ENCODE measurements around the gene PDE2A. TPM values are rescaled to one million over a fixed set of nuclear protein-coding genes. Genes with fewer than 3 reads are reported as not detected.
A peak's percentile ranks its signal among the peaks of the same experiment; 100 is the strongest.

PDE2A gene
- polyA plus RNA-seq, 1 experiment: 0.64 TPM

GRCh38 chr11:72721276-72721675, 47.1 kb upstream of the PDE2A start:
- no peak for DNase-seq (ENCODE audit: low read depth)
- CTCF ChIA-PET: interaction anchor here (1.3 to 14.8 kb wide), 5 partner anchors 35 to 574 kb away, joined by 3 to 139 read pairs (median 4); partner anchors contain the start of genes ATG16L2 and STARD10
- peak overlapping the region; percentile 50 for H3K4me3 ChIP-seq (ENCODE audit: low read depth, low read length)
- peaks cover 9% of the 10 kb centered on the region for H3K36me3 ChIP-seq (ENCODE audit: control insufficient read depth, insufficient read depth, low read length)
- no peaks in the 10 kb centered on the region for H3K27me3 ChIP-seq (ENCODE audit: control insufficient read depth, insufficient read depth, low read length)
- POLR2A ChIA-PET: no interaction called here
- TF ChIP-seq CTCF (IDR thresholded peaks at IDR 0.05; ENCODE audit: insufficient read depth, low read depth, low read length): no peak

- no peak for DNase-seq (ENCODE audit: low read depth)
- ChIA-PET POLR2A (no interaction called here), CTCF (interaction anchor here (0.6 to 14.8 kb wide), 5 partner anchors 25 to 574 kb away, joined by 3 to 139 read pairs (median 3); partner anchors contain the start of gene STARD10)
- no peak for TF ChIP-seq CTCF (IDR thresholded peaks at IDR 0.05; ENCODE audit: insufficient read depth, low read depth, low read length)
- Histone ChIP-seq H3K36me3 (ENCODE audit: control insufficient read depth, insufficient read depth, low read length) (peaks cover 9% of the 10 kb centered on the region), H3K4me3 (ENCODE audit: low read depth, low read length) (peak overlapping the region; percentile 50), H3K27me3 (ENCODE audit: control insufficient read depth, insufficient read depth, low read length) (no peaks in the 10 kb centered on the region)
Measured at GRCh38 chr11:72720784-72721183, 46.6 kb upstream of the PDE2A start.

- POLR2A ChIA-PET: no interaction called here
- no peak for TF ChIP-seq CTCF (IDR thresholded peaks at IDR 0.05; ENCODE audit: insufficient read depth, low read depth, low read length)
- CTCF ChIA-PET: interaction anchor here (1.3 to 14.8 kb wide), 3 partner anchors 34 to 575 kb away, joined by 3 to 139 read pairs (median 3); partner anchors contain the start of gene STARD10
- no peak for DNase-seq (ENCODE audit: low read depth)
- Histone ChIP-seq H3K36me3 (ENCODE audit: control insufficient read depth, insufficient read depth, low read length) (peaks cover 9% of the 10 kb centered on the region), H3K27me3 (ENCODE audit: control insufficient read depth, insufficient read depth, low read length) (no peaks in the 10 kb centered on the region), H3K4me3 (ENCODE audit: low read depth, low read length) (peak overlapping the region; percentile 50)
Measured at GRCh38 chr11:72720047-72720446, 45.8 kb upstream of the PDE2A start.

- TF ChIP-seq CTCF (IDR thresholded peaks at IDR 0.05; ENCODE audit: insufficient read depth, low read depth, low read length): no peak
- no peak for DNase-seq (ENCODE audit: low read depth)
- no peak overlapping the region for H3K4me3 ChIP-seq (ENCODE audit: low read depth, low read length)
- H3K36me3 ChIP-seq (ENCODE audit: control insufficient read depth, insufficient read depth, low read length): peaks cover 9% of the 10 kb centered on the region
- H3K27me3 ChIP-seq (ENCODE audit: control insufficient read depth, insufficient read depth, low read length): no peaks in the 10 kb centered on the region
- ChIA-PET CTCF (interaction anchor here (14.8 kb wide), 1 partner anchor 74 kb away, joined by 139 read pairs; the partner anchor contains the start of gene STARD10), POLR2A (no interaction called here)
Measured at GRCh38 chr11:72719551-72719950, 45.3 kb upstream of the PDE2A start.

- Histone ChIP-seq H3K27me3 (ENCODE audit: control insufficient read depth, insufficient read depth, low read length) (no peaks in the 10 kb centered on the region), H3K4me3 (ENCODE audit: low read depth, low read length) (no peak overlapping the region), H3K36me3 (ENCODE audit: control insufficient read depth, insufficient read depth, low read length) (peaks cover 9% of the 10 kb centered on the region)
- no peak for TF ChIP-seq CTCF (IDR thresholded peaks at IDR 0.05; ENCODE audit: insufficient read depth, low read depth, low read length)
- ChIA-PET CTCF (interaction anchor here (1.6 to 14.8 kb wide), 2 partner anchors 35 to 74 kb away, joined by 8 to 139 read pairs; partner anchors contain the start of gene STARD10), POLR2A (no interaction called here)
- no peak for DNase-seq (ENCODE audit: low read depth)
Measured at GRCh38 chr11:72719144-72719543, 44.9 kb upstream of the PDE2A start.

Measured in BJ (cell line).